ENCODE results near the gene MALRD1.

MALRD1 gene

GRCh38 chr10:19638182-19638895, 589.7 kb downstream of the MALRD1 start:
- no peak for DNase-seq (ENCODE audit: low read depth in 4 of 4, low spot score in 1 of 4)

- DNase-seq (ENCODE audit: low read depth in 4 of 4, low spot score in 1 of 4) = no peak
These were observed 590.3 kb downstream of the MALRD1 start for GRCh38 chr10:19638896-19639233.

DNA sequence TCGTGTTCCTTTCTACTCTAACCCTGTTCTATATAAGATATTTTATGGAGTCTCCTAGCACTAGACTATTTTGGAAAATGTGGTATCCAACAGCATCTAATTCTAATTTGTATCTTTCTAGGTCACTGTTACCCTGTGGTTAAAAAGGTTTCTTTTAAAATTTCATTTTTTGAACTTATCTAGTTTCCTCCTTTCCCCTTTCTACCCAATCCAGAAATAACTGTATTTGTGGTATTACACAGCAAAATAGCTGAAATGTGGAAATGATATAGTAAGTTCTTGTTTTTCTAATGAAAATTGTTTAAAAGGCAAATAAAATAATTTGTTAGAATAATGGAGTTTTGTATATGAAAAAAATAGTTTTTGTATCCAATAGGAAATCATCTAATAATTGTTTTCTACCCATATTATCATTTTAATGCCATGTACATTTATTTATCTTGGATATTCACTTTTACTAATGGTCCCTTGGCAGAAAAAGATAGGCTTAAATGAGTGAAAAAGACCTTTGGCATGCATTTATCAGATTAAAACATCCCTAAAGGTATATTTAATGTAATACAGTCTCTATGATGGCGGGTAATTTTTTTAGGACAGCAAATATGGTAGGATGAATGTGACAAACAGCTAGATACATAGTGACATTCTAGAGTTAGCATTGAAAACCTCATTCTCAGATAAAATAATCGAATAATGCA, 592.1 kb downstream of the MALRD1 start:
- no peak for DNase-seq (ENCODE audit: low read depth in 4 of 4, low spot score in 1 of 4)

DNA sequence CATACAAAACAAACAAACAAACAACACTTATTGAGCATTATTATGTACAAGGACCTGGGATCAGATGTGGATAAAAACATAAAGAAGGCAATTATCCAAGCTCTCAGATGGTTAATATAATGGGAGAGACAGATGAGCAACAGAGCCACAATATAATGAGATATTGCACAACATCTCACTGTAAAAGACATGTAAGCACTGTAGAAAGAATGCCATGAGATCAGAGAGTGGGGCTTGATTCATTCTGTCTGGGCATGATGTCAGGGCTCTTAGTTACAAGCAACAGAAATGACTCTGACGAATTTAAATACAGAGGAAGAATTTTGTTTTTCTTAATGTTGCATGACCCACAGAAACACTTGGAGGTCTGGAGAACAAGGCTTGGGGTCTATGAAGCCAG, 602.9 kb downstream of the MALRD1 start:
- DNase-seq (ENCODE audit: low read depth in 4 of 4, low spot score in 1 of 4) = no peak

- DNase-seq (ENCODE audit: low read depth in 4 of 4, low spot score in 1 of 4) = no peak
These were observed 604.1 kb downstream of the MALRD1 start for GRCh38 chr10:19652750-19653149.

GRCh38 chr10:19653931-19654330, 605.3 kb downstream of the MALRD1 start:
- no peak for DNase-seq (ENCODE audit: low read depth in 4 of 4, low spot score in 1 of 4)

- DNase-seq (ENCODE audit: low read depth in 4 of 4, low spot score in 1 of 4) = no peak
These were observed 606.0 kb downstream of the MALRD1 start for GRCh38 chr10:19654576-19654975.

GRCh38 chr10:19656420-19657042, 607.9 kb downstream of the MALRD1 start:
- DNase-seq (ENCODE audit: low read depth in 4 of 4, low spot score in 1 of 4) = no peak

DNA sequence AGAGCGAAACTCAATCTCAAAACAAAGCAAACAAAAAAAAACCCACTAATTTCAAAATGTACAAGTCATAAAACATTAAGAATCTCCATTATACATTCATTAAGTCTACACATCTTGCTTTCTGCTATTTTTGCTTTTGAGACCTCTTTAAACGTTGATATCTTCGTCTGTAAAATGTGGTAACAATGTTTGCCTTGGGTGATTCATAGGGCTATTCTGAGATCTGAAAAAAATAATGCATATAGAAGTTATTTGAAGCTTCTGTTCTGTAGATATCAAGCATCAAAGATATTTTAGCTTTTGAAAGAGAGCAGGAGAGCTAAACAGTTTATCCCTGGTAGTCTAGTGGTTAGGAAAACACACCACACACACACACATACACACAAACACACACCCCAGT, 609.5 kb downstream of the MALRD1 start:
- DNase-seq (ENCODE audit: low read depth in 4 of 4, low spot score in 1 of 4) = no peak

DNA sequence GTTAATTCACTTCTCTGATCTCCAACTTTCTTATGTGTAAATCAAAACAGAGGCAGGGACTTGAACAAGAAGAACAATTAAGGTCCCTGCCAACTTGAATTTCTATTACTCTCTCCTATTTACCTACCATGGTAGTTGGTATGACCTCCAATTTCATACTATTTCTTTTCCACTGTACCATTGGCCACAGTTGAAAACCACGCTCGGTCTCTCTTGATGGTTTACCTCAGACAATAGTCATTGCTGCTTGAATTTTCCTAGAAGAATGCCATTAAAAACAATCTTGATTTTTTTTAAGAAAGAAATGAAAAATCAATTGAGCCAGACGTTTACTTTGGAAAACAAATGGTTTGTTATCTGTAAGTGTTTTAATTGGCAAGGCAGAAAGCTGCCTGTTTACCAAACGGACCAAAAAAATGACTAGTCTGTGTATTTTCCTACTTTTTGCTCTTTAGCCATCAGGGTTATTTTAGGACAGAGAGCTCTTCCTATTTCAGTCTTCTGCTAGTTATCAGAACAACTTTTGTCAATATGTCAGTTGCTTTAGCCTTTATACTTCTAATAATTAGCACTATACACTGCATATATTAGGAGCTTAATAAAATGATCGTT, 610.1 kb downstream of the MALRD1 start:
- DNase-seq (ENCODE audit: low read depth in 4 of 4, low spot score in 1 of 4) = no peak

GRCh38 chr10:19659920-19660655, 611.5 kb downstream of the MALRD1 start:
- DNase-seq (ENCODE audit: low read depth in 4 of 4, low spot score in 1 of 4) = no peak

DNA sequence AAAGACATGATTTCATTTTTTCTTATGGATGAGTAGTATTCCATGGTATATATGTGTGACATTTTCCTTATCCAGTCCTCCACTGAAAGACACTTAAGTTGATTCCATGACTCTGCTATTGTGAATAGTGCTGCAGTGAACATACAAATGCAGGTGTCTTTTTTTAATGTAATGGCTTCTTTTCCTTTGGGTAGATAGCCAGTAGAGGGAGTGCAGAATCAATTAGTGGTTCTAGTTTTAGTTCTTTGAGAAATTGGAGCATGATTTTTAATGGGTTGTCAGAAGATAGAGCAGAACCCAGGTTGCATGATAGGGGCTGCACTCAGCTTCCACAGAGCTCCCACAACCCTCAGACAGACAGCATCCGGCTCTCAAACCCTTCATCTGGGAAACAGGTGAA, 614.7 kb downstream of the MALRD1 start:
- DNase-seq (ENCODE audit: low read depth in 4 of 4, low spot score in 1 of 4) = no peak

GRCh38 chr10:19668116-19668515, 619.5 kb downstream of the MALRD1 start:
- DNase-seq (ENCODE audit: low read depth in 4 of 4, low spot score in 1 of 4) = no peak

GRCh38 chr10:19676063-19676462, 627.5 kb downstream of the MALRD1 start:
- DNase-seq (ENCODE audit: low read depth in 4 of 4, low spot score in 1 of 4) = no peak

DNA sequence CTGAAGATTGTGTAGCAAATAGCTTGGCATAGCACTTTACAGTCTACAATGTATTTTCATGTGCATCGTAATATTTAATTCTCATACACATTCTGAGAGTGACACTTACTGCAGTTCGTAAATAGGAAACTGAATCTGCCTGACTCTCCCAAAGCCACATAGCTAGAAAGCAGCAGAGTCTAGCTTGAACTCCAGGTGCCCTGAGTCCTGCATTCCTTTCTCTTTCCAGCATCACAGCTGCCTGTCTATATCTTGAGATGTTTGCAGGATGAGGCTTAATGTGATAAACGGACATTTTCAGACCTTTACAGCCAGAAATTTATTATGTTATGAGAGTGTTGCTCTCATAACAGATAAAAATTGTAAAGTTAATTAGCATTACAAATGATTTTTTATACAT, 634.8 kb downstream of the MALRD1 start:
- DNase-seq (ENCODE audit: low read depth in 4 of 4, low spot score in 1 of 4) = no peak

DNA sequence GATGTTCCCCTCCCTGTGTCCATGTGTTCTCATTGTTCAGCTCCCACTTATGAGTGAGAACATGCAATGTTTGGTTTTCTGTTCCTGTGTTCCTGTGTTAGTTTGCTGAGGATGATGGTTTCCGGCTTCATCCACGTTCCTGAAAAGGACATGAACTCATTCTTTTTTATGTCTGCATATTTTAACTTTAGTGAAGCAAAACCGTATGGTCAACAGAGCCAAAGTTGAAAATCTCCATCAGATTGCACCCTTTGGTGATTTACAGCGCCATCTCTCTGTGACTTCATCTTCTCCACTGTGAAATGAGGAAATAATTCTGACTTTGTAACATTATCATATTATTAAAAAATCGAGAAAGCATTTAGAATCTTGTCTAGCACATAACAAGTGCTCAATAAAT, 635.4 kb downstream of the MALRD1 start:
- DNase-seq (ENCODE audit: low read depth in 4 of 4, low spot score in 1 of 4) = no peak

- DNase-seq (ENCODE audit: low read depth in 4 of 4, low spot score in 1 of 4) = no peak
These were observed 639.7 kb downstream of the MALRD1 start for GRCh38 chr10:19688344-19688743.

- no peak for DNase-seq (ENCODE audit: low read depth in 4 of 4, low spot score in 1 of 4)
These were observed 640.6 kb downstream of the MALRD1 start for GRCh38 chr10:19689231-19689630.

GRCh38 chr10:19699299-19699698, 650.7 kb downstream of the MALRD1 start:
- DNase-seq (ENCODE audit: low read depth in 4 of 4, low spot score in 1 of 4) = no peak

- no peak for DNase-seq (ENCODE audit: low read depth in 4 of 4, low spot score in 1 of 4)
These were observed 652.9 kb downstream of the MALRD1 start for GRCh38 chr10:19701427-19702052.

DNA sequence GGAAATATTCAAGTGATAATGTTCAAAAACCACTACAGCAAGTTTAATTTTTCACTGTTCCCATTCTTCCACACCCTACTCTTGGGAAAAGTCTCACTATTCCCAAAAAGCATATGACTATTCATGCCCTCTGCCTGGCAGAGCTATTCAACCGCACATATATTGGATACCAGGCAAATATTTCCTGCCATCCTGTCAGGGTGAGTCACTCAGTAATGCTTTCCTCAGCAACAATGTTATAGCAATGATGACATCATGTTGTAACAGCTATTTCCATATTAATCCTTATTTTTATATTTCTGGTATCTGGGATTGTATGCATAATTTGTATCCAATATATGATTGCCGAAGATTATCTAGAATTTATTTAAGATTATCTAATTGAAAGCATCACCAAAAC, 653.6 kb downstream of the MALRD1 start:
- no peak for DNase-seq (ENCODE audit: low read depth in 4 of 4, low spot score in 1 of 4)
